Thymus (tissue), 11 donors: ENCODE measurements around the gene UROS. TPM values are rescaled to one million over a fixed set of nuclear protein-coding genes. Genes with fewer than 3 reads are reported as not detected.

Experiments used
- DNase-seq, 9 donors: peaks; one replicate each; pipeline ENCODE4 v3.0.0-alpha.2; 2013; ENCODE audit warnings: low spot score in 9 of 9, low read depth in 6 of 9, missing footprints in 1 of 9
- H3K27ac ChIP-seq, 2 donors: one replicate each; pipeline ENCODE4 v1.5.1; 2013; ENCODE audit warnings: control low read depth in 1 of 2, low read depth in 1 of 2, low read length in 1 of 2, mild to moderate bottlenecking in 1 of 2, moderate library complexity in 1 of 2
- H3K27me3 ChIP-seq, 2 donors: one replicate each; pipeline ENCODE4 v1.5.1; 2013; ENCODE audit warnings: low read length in 1 of 2; ENCODE audit not compliant: control insufficient read depth in 2 of 2, insufficient read depth in 1 of 2
- H3K36me3 ChIP-seq, 2 donors: one replicate each; pipeline ENCODE4 v1.5.1; 2013; ENCODE audit warnings: low read length in 1 of 2, mild to moderate bottlenecking in 1 of 2, moderate library complexity in 1 of 2; ENCODE audit not compliant: control insufficient read depth in 2 of 2, insufficient read depth in 2 of 2
- H3K4me1 ChIP-seq, 2 donors: one replicate each; pipeline ENCODE4 v1.5.1; 2013; ENCODE audit warnings: low read length in 2 of 2; ENCODE audit not compliant: control insufficient read depth in 2 of 2, insufficient read depth in 2 of 2
- H3K4me3 ChIP-seq, 2 donors: one replicate each; pipeline ENCODE4 v1.5.1; 2013; ENCODE audit warnings: low read length in 2 of 2, control low read depth in 1 of 2, mild to moderate bottlenecking in 1 of 2
- H3K9me3 ChIP-seq, 2 donors: one replicate each; pipeline ENCODE4 v1.5.1; 2013; ENCODE audit warnings: low read length in 1 of 2, mild to moderate bottlenecking in 1 of 2; ENCODE audit not compliant: control insufficient read depth in 2 of 2, insufficient read depth in 1 of 2
- WGBS: extraction: QIAGEN DNeasy Blood & Tissue Kit; methylation state at CpG from one replicate; pipeline ENCODE4 v1.1.7; 2013; 5-methylcytosine and 5-hydroxymethylcytosine counted together
- polyA plus RNA-seq: library from polyadenylated mRNA; stranded (reverse); fragments of 200-250 nt; gene quantifications from one replicate; pipeline ENCODE4 v1.2.3, GENCODE V29; 2013
- total RNA-seq: library from RNA; stranded (reverse); fragments of 120-200 nt; gene quantifications from one replicate; pipeline ENCODE4 v1.2.4, GENCODE V29; 2013
- donor health status: healthy.

UROS gene
- total and polyA plus RNA-seq, 2 donors = 31.0 to 47.6 TPM

DNA sequence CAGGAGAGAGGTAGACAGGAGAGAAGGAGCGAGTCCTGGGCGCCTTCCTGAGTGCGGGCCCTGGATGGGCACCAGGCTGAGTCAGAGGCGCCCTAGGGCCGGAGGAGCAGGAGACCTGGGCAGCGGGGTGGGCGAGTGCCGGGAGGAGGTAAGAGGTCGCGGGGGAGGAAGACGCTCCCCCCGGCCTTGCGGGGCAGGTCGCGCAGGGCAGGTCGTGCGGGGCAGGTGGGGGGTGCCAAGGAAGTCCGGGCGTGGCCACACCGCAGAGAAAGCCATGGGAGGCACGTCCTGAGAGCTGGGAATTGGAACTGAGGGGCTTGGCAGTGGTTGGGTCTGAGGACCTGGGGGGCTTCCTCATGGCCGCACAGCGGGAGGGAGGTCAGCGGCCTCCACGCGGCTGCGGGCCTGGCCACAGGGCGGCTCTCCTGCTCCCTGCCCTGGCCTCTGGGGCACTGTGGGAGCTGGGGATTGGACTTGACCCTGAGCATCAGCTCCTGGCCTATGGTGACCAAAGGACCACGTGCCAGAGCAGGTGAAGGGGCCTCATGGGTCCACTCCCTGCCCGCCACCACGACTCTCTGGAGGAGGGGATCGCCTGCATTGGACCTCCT, 48.4 kb downstream of the UROS start:
- H3K9me3 ChIP-seq = no peaks in the 10 kb centered on the region
- H3K4me3 ChIP-seq = no peak overlapping the region
- no peak overlapping the region for H3K27ac ChIP-seq
- H3K27me3 ChIP-seq = peaks cover 0 to 7% of the 10 kb centered on the region in 2 donors
- whole genome bisulfite sequencing = 94% methylated on average over 32 of the region's 32 CpGs
- no peaks in the 10 kb centered on the region for H3K36me3 ChIP-seq
- no peak for DNase-seq
- no peaks in the 10 kb centered on the region for H3K4me1 ChIP-seq

DNA sequence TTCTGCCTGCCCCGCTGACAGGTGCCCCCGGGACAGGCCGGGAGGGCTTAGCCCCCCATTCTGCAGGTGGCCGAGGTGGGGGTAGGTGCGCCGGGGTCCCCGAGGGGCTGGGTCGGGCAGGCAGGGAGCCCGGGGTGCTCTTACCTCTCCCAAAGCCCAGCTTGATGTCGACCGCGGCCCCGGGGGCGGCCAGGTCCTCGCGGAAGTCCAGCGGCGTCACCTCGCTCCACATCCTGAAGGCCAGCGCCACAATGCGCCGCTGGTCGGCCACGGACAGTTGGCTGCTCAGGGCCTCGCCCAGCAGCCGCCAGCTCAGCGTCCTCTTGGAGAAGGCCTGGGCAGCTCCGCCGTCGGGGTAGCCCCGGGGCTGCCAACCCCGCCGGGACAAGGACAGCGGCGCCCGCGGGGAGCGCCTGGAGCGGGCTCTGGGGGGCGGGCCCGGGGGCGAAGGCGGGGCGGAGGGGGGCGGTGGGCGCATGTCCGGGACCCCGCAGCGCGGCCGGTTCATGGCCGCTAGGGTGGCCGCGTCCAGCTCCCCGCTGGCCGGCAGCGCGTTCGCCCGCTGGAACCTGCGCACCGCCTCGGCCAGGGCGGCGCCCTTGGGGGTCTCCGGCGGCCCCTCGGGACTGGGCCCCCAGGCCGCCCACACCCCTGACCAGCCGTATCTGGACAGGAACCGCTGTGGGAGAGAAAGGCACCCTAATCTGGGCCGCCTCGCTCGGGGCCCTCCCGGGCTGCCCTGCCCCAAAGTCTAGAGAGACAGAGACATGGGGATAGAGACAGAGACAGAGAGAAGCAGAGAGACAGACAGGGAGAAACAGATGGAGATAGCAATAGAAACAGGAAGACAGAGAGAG, 49.1 kb downstream of the UROS start:
- WGBS = 87% methylated on average over 75 of the region's 75 CpGs
- peaks cover 0 to 7% of the 10 kb centered on the region in 2 donors for H3K27me3 ChIP-seq
- DNase-seq = no peak
- no peak overlapping the region for H3K4me3 ChIP-seq
- H3K36me3 ChIP-seq = peaks cover 0 to 5% of the 10 kb centered on the region in 2 donors
- H3K27ac ChIP-seq = no peak overlapping the region
- H3K4me1 ChIP-seq = no peaks in the 10 kb centered on the region
- H3K9me3 ChIP-seq = no peaks in the 10 kb centered on the region

DNA sequence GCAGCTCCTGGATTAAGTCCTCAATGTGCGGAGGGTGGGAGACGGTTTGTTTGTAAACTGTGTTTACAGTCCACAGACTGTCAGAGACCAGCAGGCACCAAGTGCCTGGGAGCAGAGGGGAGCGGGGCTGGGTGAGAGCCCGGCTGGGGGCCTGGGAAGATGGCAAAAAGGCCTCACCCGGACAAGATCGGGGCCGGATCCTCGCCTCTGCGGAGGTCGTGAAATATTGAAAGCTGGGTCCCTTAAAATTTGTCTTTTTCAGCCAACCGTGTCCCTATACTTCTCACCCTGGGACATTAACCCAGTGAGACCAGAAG, 50.2 kb downstream of the UROS start:
- peaks cover 0 to 5% of the 10 kb centered on the region in 2 donors for H3K36me3 ChIP-seq
- WGBS = 98% methylated on average over 11 of the region's 11 CpGs
- H3K9me3 ChIP-seq = no peaks in the 10 kb centered on the region
- no peak overlapping the region for H3K4me3 ChIP-seq
- no peak for DNase-seq
- no peak overlapping the region for H3K27ac ChIP-seq
- H3K27me3 ChIP-seq = peaks cover 0 to 7% of the 10 kb centered on the region in 2 donors
- H3K4me1 ChIP-seq = no peaks in the 10 kb centered on the region

DNA sequence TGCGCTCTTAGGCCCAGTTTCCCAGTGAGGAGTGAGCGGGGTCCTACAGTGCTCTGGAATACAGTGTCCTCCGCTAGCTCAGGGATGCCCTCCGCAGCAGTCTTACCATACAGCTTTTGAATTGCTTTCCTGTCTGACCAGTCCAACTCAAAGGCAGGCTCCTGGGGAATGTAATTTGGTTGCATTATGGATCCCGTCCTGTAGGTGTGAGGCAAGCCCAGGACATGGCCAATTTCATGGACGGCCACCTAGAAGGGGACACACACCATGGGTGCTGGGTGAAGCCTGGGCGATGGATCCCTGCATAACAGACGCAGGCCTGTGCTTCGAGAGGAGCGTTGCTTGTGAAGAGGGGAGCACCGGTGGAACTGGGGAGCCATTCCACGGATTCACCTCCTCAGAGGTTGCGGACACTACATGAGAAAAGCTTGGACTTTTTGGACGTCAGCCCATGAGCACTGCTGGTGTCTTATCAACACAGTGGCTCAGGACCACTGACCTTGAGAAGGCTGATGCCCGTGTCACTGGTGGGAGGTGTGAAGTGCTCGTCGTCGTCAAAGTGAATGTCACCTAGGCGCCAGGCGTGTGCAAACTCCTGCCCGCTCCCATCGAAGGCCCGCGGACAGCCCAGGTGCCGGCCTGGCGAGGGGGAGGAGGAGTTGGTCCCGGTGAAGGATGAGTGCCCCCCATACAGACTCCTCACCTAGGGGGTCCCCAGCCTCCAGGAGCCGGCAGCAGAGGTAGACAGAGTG, 50.8 kb downstream of the UROS start:
- no peaks in the 10 kb centered on the region for H3K4me1 ChIP-seq
- no peak for DNase-seq
- peaks cover 0 to 5% of the 10 kb centered on the region in 2 donors for H3K36me3 ChIP-seq
- no peaks in the 10 kb centered on the region for H3K9me3 ChIP-seq
- 96% methylated on average over 28 of the region's 28 CpGs for WGBS
- no peak overlapping the region for H3K27ac ChIP-seq
- H3K4me3 ChIP-seq = no peak overlapping the region
- peaks cover 0 to 7% of the 10 kb centered on the region in 2 donors for H3K27me3 ChIP-seq

DNA sequence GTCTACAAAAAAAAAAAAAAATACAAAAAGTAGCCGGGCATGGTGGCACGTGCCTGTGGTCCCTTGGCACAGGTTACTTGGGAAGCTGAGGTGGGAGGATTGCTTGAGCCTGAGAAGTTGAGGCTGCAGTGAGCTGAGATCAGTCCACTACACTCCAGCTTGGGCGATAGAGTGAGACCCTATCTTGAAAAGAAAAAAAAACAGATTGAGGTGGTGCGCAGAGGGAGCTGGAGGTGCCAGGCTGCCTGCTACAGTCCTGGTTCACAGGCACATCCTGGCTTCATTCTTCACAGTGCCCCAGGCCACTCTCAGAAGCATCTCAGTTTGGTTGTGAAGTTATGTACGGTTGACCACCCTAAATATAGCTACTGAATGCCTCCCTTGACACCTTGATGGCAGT, 52.2 kb downstream of the UROS start:
- no peak overlapping the region for H3K4me3 ChIP-seq
- H3K27ac ChIP-seq = no peak overlapping the region
- peaks cover 9% of the 10 kb centered on the region in 2 donors for H3K36me3 ChIP-seq
- H3K4me1 ChIP-seq = no peaks in the 10 kb centered on the region
- peaks cover 0 to 7% of the 10 kb centered on the region in 2 donors for H3K27me3 ChIP-seq
- WGBS = 95% methylated on average over 5 of the region's 5 CpGs
- DNase-seq = no peak
- H3K9me3 ChIP-seq = no peaks in the 10 kb centered on the region

DNA sequence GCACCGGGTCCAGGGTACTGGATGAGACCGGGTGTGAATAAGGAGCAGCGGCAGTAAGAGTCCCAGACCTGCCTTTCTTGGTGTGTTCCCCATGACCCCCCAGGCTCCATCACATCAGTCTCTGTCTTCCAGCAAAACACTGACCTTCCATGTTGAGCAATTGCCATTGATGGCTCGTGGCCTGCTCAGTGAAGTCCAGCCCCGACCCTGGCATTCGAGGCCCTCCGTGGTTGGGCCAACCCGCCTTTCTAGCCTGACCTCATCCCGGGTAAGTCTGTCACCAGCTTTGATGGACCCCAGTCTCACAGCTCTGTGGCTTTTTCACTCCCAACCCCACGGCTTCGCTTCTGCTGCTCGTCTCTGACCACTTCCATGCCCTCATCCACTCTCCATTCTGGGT, 53.9 kb downstream of the UROS start:
- DNase-seq = no peak
- Histone ChIP-seq H3K27ac (no peak overlapping the region), H3K4me1 (no peaks in the 10 kb centered on the region), H3K9me3 (no peaks in the 10 kb centered on the region), H3K4me3 (no peak overlapping the region), H3K27me3 (peaks cover 0 to 3% of the 10 kb centered on the region in 2 donors), H3K36me3 (peaks cover 14 to 20% of the 10 kb centered on the region in 2 donors)
- 98% methylated on average over 12 of the region's 12 CpGs for WGBS

DNA sequence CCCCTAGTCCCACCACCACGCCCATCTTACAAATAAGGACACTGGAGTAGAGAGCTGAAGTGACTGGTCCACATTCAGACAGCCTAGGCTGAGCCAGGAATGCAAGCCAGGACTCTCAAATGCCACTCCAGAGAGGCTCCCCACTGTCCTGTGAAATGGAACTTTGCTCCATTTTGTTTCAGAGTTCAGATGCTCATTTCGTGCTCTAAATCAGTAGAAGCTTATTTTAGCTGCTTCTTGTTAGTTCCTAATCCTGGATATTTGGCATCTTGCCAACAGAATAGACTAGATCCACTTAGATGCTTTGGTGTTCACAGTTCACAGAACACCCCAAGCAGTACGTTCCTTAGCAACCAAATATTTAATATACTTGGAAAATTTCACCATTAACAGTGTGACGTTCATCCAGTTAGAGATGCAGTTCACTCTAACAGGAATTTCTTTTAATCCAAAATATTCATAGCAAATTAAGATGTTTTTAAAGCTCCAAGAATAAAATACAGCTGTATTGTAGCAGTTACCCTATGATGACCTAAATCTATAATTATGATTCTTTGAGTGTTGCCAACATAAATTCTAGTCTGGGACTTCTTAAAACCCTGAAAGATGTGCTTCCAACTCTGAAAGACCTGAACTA, 54.7 kb downstream of the UROS start:
- no peaks in the 10 kb centered on the region for H3K4me1 ChIP-seq
- no peaks in the 10 kb centered on the region for H3K9me3 ChIP-seq
- no peak overlapping the region for H3K27ac ChIP-seq
- DNase-seq = no peak
- peaks cover 20 to 27% of the 10 kb centered on the region in 2 donors for H3K36me3 ChIP-seq
- H3K27me3 ChIP-seq = no peaks in the 10 kb centered on the region
- no peak overlapping the region for H3K4me3 ChIP-seq
- WGBS = 97% methylated on average over 4 of the region's 4 CpGs

DNA sequence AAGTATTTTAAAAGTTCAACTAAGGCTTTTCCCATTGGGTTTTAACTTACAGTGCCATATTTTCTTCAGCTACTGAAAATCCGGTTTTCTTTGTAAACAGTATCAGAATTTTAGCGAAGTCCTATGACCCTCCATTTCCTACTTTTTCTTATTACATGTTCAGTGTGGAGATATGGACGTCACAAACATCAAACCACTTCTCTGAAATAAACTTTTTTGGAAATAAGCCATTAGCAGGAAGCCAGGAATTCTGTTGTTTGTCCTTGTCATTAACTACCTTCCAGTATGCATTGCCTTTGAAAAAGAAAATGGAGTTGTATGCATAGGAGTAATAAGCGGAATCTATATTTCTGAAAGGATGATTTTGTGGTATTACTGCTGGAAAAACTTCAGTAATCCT, 56.5 kb downstream of the UROS start:
- peaks cover 27 to 45% of the 10 kb centered on the region in 2 donors for H3K36me3 ChIP-seq
- H3K4me3 ChIP-seq = no peak overlapping the region
- H3K27me3 ChIP-seq = no peaks in the 10 kb centered on the region
- H3K9me3 ChIP-seq = no peaks in the 10 kb centered on the region
- H3K27ac ChIP-seq = no peak overlapping the region
- no peaks in the 10 kb centered on the region for H3K4me1 ChIP-seq
- no peak for DNase-seq
- 97% methylated on average over 4 of the region's 4 CpGs for WGBS
